Liver (tissue), 9 donors: ENCODE measurements around the gene LSAMP. TPM values are rescaled to one million over a fixed set of nuclear protein-coding genes. Genes with fewer than 3 reads are reported as not detected.

ENCODE experiments used
- DNase-seq: peaks from one replicate; pipeline ENCODE4 v3.0.0-alpha.2; 2017; ENCODE audit warnings: low spot score
- H3K27ac ChIP-seq, 2 donors: one replicate each; pipeline ENCODE4 v1.7.0; 2013; ENCODE audit warnings: inconsistent platforms in 2 of 2, low read length in 2 of 2, control low read depth in 1 of 2, low read depth in 1 of 2, mild to moderate bottlenecking in 1 of 2
- H3K27me3 ChIP-seq, 4 donors: one replicate each; pipeline versions ENCODE4 v1.6.1 to v1.7.0; 2013; ENCODE audit warnings: low read length in 3 of 4, inconsistent platforms in 1 of 4, mild to moderate bottlenecking in 1 of 4, moderate library complexity in 1 of 4; ENCODE audit not compliant: control insufficient read depth in 4 of 4, insufficient read depth in 4 of 4
- H3K36me3 ChIP-seq, 4 donors: one replicate each; pipeline versions ENCODE4 v1.6.1 to v1.7.0; 2013; ENCODE audit warnings: low read length in 3 of 4, mild to moderate bottlenecking in 3 of 4, low read depth in 1 of 4, moderate library complexity in 1 of 4; ENCODE audit not compliant: control insufficient read depth in 4 of 4, insufficient read depth in 3 of 4
- H3K4me1 ChIP-seq, 4 donors: one replicate each; pipeline versions ENCODE4 v1.6.1 to v1.7.0; 2013; ENCODE audit warnings: low read length in 3 of 4, mild to moderate bottlenecking in 3 of 4, moderate library complexity in 1 of 4; ENCODE audit not compliant: control insufficient read depth in 4 of 4, insufficient read depth in 4 of 4
- H3K4me3 ChIP-seq, 3 donors: one replicate each; pipeline versions ENCODE4 v1.6.1 to v1.7.0; 2013; ENCODE audit warnings: low read length in 3 of 3, control low read depth in 1 of 3, low read depth in 1 of 3, mild to moderate bottlenecking in 1 of 3
- H3K9ac ChIP-seq, 2 donors: one replicate each; pipeline ENCODE4 v1.7.0; 2013; ENCODE audit warnings: low read length in 2 of 2, mild to moderate bottlenecking in 2 of 2, moderate library complexity in 2 of 2, control low read depth in 1 of 2, low read depth in 1 of 2
- H3K9me3 ChIP-seq, 4 donors: one replicate each; pipeline versions ENCODE4 v1.6.1 to v1.7.0; 2013; ENCODE audit warnings: low read length in 3 of 4; ENCODE audit not compliant: control insufficient read depth in 4 of 4
- FOXA1 ChIP-seq: IDR thresholded peaks from 2 replicates; pipeline ENCODE4 v1.6.1; 2016; ENCODE audit warnings: antibody characterized with exemption
- GABPA ChIP-seq, 2 donors: IDR thresholded peaks in 1 of 2; conservative IDR thresholded peaks in 1 of 2; 2 replicates each; pipeline ENCODE4 v1.6.1; 2016; ENCODE audit warnings: antibody characterized with exemption in 2 of 2, mild to moderate bottlenecking in 1 of 2, moderate library complexity in 1 of 2
- HNF4G ChIP-seq: IDR thresholded peaks from 2 replicates; pipeline ENCODE4 v1.6.1; 2016; ENCODE audit warnings: antibody characterized with exemption
- JUND ChIP-seq, 2 donors: IDR thresholded peaks; 2 replicates each; pipeline ENCODE4 v1.6.1; 2016; ENCODE audit warnings: antibody characterized with exemption in 2 of 2
- MAX ChIP-seq: IDR thresholded peaks from 2 replicates; pipeline ENCODE4 v1.6.1; 2016; ENCODE audit warnings: antibody characterized with exemption
- RAD21 ChIP-seq, 2 donors: IDR thresholded peaks; 2 replicates each; pipeline ENCODE4 v1.6.1; 2016; ENCODE audit warnings: antibody characterized with exemption in 2 of 2, mild to moderate bottlenecking in 2 of 2
- REST ChIP-seq: IDR thresholded peaks from 2 replicates; pipeline ENCODE4 v1.6.1; 2016; ENCODE audit warnings: antibody characterized with exemption, mild to moderate bottlenecking
- RXRA ChIP-seq, 2 donors: IDR thresholded peaks; 2 replicates each; pipeline ENCODE4 v1.6.1; 2017 to 2018; ENCODE audit warnings: antibody characterized with exemption in 2 of 2, mild to moderate bottlenecking in 1 of 2
- SP1 ChIP-seq: IDR thresholded peaks from 2 replicates; pipeline ENCODE4 v1.6.1; 2018; ENCODE audit warnings: antibody characterized with exemption, mild to moderate bottlenecking
- TAF1 ChIP-seq: conservative IDR thresholded peaks from 2 replicates; pipeline ENCODE4 v1.6.1; 2016; ENCODE audit warnings: antibody characterized with exemption, mild to moderate bottlenecking
- YY1 ChIP-seq: IDR thresholded peaks from 2 replicates; pipeline ENCODE4 v1.6.1; 2016; ENCODE audit warnings: antibody characterized with exemption, mild to moderate bottlenecking
- WGBS: extraction: QIAGEN DNeasy Blood & Tissue Kit; methylation state at CpG from one replicate; pipeline ENCODE4 v1.1.7; 2013; 5-methylcytosine and 5-hydroxymethylcytosine counted together
- polyA plus RNA-seq, 2 donors: library from polyadenylated mRNA; stranded (reverse) in 1 of 2; unstranded in 1 of 2; fragments of 200-250 nt in 1 of 2; fragments of >200 nt in 1 of 2; fragmentation: Nextera tagmentation in 1 of 2; extraction: Ambion mirVana in 1 of 2; gene quantifications; one replicate each; pipeline versions ENCODE4 v1.2.1 to v1.2.3, GENCODE V29; 2013 to 2015
- total RNA-seq, 2 donors: library from RNA; depleted of rRNA; stranded (reverse); fragments of >200 nt; gene quantifications; one replicate each; pipeline ENCODE4 v1.2.3, GENCODE V29; 2014
- TF ChIP-seq, protein P1 (sequence below): fragments of 150-350 bp; IDR thresholded peaks from 2 replicates; pipeline ENCODE4 v1.5.1; 2017; ENCODE audit warnings: improper control_type of control experiment, low read depth, low read length; ENCODE audit not compliant: missing input control
- donor health status: healthy.
- donor health status: healthy.
- donor health status: healthy.
- donor health status: healthy.
- donor health status: healthy.

LSAMP gene
- total and polyA plus RNA-seq, 4 donors, result 0.01 to 0.17 (median 0.06) TPM

- TF ChIP-seq FOXA1 (no peak), RAD21 (IDR thresholded peaks at IDR 0.05) (no peak)
These were observed 266.2 kb downstream of the LSAMP start (continued) for GRCh38 chr3:116179091-116179490.

DNA sequence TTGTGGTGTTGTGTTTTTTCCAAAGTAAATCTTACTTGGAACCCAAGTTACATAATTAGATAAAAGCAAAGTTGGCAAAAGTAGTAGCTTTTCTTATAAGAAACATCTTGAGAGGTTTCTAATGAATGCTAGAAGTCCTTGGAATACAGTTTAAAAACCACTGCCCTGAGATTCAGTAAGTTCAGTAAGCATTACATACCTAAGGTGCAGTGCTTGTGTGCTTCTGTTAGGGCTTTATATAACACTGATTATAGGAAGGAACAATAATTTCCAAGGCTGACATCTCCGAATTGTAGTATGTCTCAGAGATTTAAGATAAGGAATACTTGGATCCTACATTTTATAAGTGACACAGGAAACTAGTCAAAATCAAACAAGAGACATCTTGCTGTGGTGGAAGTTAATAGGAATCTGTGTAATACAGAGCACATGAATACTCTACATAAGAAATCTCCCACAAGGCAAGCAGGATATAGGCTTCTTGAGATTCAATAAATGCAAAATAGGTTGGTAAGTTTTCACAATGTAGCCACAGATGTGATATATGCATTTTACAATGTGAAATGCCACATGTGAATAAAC is 268.2 kb downstream of the LSAMP start:
- Histone ChIP-seq H3K27ac (no peak overlapping the region), H3K27me3 (no peaks in the 10 kb centered on the region), H3K9me3 (no peaks in the 10 kb centered on the region), H3K9ac (no peak overlapping the region), H3K4me1 (no peaks in the 10 kb centered on the region), H3K4me3 (no peak overlapping the region), H3K36me3 (no peaks in the 10 kb centered on the region)
- WGBS, result 50% methylated on average over 1 of the region's 1 CpG
- no peak for TF ChIP-seq REST
- TF ChIP-seq TAF1, result no peak
- TF ChIP-seq JUND (IDR thresholded peaks at IDR 0.05), result no peak
- no peak for TF ChIP-seq RXRA (IDR thresholded peaks at IDR 0.05)
- TF ChIP-seq, protein P1, sequence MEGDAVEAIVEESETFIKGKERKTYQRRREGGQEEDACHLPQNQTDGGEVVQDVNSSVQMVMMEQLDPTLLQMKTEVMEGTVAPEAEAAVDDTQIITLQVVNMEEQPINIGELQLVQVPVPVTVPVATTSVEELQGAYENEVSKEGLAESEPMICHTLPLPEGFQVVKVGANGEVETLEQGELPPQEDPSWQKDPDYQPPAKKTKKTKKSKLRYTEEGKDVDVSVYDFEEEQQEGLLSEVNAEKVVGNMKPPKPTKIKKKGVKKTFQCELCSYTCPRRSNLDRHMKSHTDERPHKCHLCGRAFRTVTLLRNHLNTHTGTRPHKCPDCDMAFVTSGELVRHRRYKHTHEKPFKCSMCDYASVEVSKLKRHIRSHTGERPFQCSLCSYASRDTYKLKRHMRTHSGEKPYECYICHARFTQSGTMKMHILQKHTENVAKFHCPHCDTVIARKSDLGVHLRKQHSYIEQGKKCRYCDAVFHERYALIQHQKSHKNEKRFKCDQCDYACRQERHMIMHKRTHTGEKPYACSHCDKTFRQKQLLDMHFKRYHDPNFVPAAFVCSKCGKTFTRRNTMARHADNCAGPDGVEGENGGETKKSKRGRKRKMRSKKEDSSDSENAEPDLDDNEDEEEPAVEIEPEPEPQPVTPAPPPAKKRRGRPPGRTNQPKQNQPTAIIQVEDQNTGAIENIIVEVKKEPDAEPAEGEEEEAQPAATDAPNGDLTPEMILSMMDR, result no peak
- no peak for TF ChIP-seq RAD21 (IDR thresholded peaks at IDR 0.05)
- TF ChIP-seq HNF4G, result no peak
- no peak for DNase-seq

- Histone ChIP-seq H3K9me3 (no peaks in the 10 kb centered on the region), H3K9ac (no peak overlapping the region), H3K27me3 (peaks cover 0 to 4% (median 0%) of the 10 kb centered on the region in 4 donors), H3K4me1 (no peaks in the 10 kb centered on the region), H3K4me3 (no peak overlapping the region), H3K27ac (no peak overlapping the region), H3K36me3 (no peaks in the 10 kb centered on the region)
- TF ChIP-seq RXRA (IDR thresholded peaks at IDR 0.05), result no peak
- no peak for TF ChIP-seq YY1
- no peak for TF ChIP-seq JUND (IDR thresholded peaks at IDR 0.05)
- TF ChIP-seq SP1, result no peak
- TF ChIP-seq GABPA (IDR thresholded peaks at IDR 0.05 in 1 of 2, conservative IDR thresholded peaks at IDR 0.05 in 1 of 2), result no peak
- no peak for TF ChIP-seq REST
- no peak for TF ChIP-seq MAX
- DNase-seq, result no peak
These were observed 279.2 kb downstream of the LSAMP start for GRCh38 chr3:116166121-116166520.
